ENCODE measurements around the gene IL22RA1. TPM values are rescaled to one million over a fixed set of nuclear protein-coding genes. Genes with fewer than 3 reads are reported as not detected.

The IL22RA1 gene
- total RNA-seq, 1 experiment from 2014 or later: 0.13 TPM

DNA sequence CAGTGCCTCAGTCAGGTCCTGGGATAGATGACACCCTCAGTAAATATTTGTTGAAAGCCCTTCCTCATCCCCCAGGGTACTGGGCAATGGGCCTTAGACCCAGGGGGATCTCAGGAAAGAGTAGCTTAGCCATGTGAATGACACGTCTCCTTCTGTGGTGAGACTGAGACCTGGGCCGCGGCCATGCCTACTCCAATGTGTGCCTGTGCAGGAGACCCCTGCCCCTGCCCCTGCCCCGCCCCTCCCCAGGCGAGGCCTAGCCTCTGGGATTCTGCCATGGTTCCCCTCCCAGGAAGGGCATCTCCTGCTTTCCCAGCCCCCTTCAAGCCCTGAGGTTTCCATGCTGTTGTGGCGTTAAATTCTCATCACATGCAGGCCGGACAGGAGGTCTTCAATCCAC, 38.1 kb downstream of the IL22RA1 start:
- H3K4me1 Mint-ChIP-seq: peaks cover 4 to 23% of the 10 kb centered on the region in 2 experiments; a peak in 3 of 4 replicates

More for the DNA sequence above, 38.1 kb downstream of the IL22RA1 start:
- no peaks in the 10 kb centered on the region for H3K27me3 Mint-ChIP-seq (ENCODE audit: low read depth)
- Histone ChIP-seq H3T11ph (ENCODE audit: low read length) (no peak overlapping the region), H2BK15ac (ENCODE audit: low read depth, low read length) (no peak overlapping the region), H3K4me2 (ENCODE audit: insufficient read depth, insufficient read length, low read length) (no peak overlapping the region), H4K8ac (replicated peaks; ENCODE audit: insufficient read length, low read depth, low read length) (no peak overlapping the region), H3K9me3 (ENCODE audit: control insufficient read depth, low read depth, low read length) (no peaks in the 10 kb centered on the region), H4K91ac (ENCODE audit: insufficient read length, low read depth, low read length) (no peak overlapping the region), H3K23me2 (ENCODE audit: insufficient read length, low read depth, low read length, poor library complexity, severe bottlenecking) (no peaks in the 10 kb centered on the region), H2BK12ac (ENCODE audit: insufficient read length, low read depth, low read length) (no peak overlapping the region), H2AK5ac (ENCODE audit: insufficient read length, low read length) (no peak overlapping the region), H3K23ac (ENCODE audit: insufficient read length, low read depth, low read length) (no peak overlapping the region), H3K79me1 (ENCODE audit: insufficient read depth, low read depth, low read length, poor library complexity, severe bottlenecking) (no peaks in the 10 kb centered on the region), H2BK120ac (ENCODE audit: low read depth, low read length, poor library complexity, severe bottlenecking) (no peak overlapping the region), H2BK20ac (ENCODE audit: low read depth, low read length, poor library complexity, severe bottlenecking) (no peak overlapping the region), H3K14ac (ENCODE audit: insufficient read depth, low read length) (no peak overlapping the region), H4K5ac (ENCODE audit: insufficient read length, low read depth, low read length) (no peak overlapping the region), H3K4ac (ENCODE audit: low read depth, low read length) (no peak overlapping the region), H3K27me3 (ENCODE audit: insufficient read depth, low read length) (no peaks in the 10 kb centered on the region), H3K79me2 (ENCODE audit: insufficient read depth, low read length) (no peaks in the 10 kb centered on the region), H3K18ac (ENCODE audit: insufficient read length, low read depth, low read length) (no peak overlapping the region), H2BK5ac (ENCODE audit: insufficient read length, low read length) (no peak overlapping the region), H3K56ac (ENCODE audit: insufficient read length, low read depth, low read length) (no peak overlapping the region), H3K9ac (ENCODE audit: extremely low read depth, insufficient read length, low read length) (no peak overlapping the region), H4K20me1 (ENCODE audit: control insufficient read depth, insufficient read depth, insufficient read length) (no peaks in the 10 kb centered on the region), H3K4me1 (ENCODE audit: insufficient read depth, low read length) (no peaks in the 10 kb centered on the region), H3K27ac (ENCODE audit: insufficient read length, low read depth, low read length) (no peak overlapping the region), H2AFZ (ENCODE audit: low read length) (no peak overlapping the region)
- no peaks in the 10 kb centered on the region for H3K36me3 Mint-ChIP-seq (ENCODE audit: insufficient read depth in 1 of 3, low read depth in 3 of 3)
- no peak overlapping the region for H3K4me3 Mint-ChIP-seq
- no peak for DNase-seq
- TF ChIP-seq, protein P1, sequence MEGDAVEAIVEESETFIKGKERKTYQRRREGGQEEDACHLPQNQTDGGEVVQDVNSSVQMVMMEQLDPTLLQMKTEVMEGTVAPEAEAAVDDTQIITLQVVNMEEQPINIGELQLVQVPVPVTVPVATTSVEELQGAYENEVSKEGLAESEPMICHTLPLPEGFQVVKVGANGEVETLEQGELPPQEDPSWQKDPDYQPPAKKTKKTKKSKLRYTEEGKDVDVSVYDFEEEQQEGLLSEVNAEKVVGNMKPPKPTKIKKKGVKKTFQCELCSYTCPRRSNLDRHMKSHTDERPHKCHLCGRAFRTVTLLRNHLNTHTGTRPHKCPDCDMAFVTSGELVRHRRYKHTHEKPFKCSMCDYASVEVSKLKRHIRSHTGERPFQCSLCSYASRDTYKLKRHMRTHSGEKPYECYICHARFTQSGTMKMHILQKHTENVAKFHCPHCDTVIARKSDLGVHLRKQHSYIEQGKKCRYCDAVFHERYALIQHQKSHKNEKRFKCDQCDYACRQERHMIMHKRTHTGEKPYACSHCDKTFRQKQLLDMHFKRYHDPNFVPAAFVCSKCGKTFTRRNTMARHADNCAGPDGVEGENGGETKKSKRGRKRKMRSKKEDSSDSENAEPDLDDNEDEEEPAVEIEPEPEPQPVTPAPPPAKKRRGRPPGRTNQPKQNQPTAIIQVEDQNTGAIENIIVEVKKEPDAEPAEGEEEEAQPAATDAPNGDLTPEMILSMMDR (conservative IDR thresholded peaks at IDR 0.05): no peak
- H3K9me3 Mint-ChIP-seq: no peaks in the 10 kb centered on the region
- no CpG with 5 or more reads among the region's 7 CpGs for WGBS (ENCODE audit: extremely low coverage, insufficient read length, low lambda C conversion rate)
- no peak overlapping the region for H3K27ac Mint-ChIP-seq

All from H9 (cell line).